Gastroesophageal sphincter (tissue), 4 donors: ENCODE data around the gene CPM. TPM values are rescaled to one million over a fixed set of nuclear protein-coding genes. Genes with fewer than 3 reads are reported as not detected.
"Not testable (repeated sequence)": the region's sequence is repeated elsewhere in the genome, so short reads cannot be mapped to it uniquely, and the experiment has no call there.

ENCODE experiments used
- ATAC-seq: fragments of 150-250 bp; one replicate; pipeline ENCODE4 v1.9.1; 2016; ENCODE audit warnings: mild to moderate bottlenecking, moderate library complexity
- H3K27ac ChIP-seq, 4 donors: fragments of 200-600 bp; sonication (generic) in 3 of 4; 1 replicate in 3 of 4; 2 replicates in 1 of 4; pipeline ENCODE4 v1.5.1; 2016 to 2019
- H3K27me3 ChIP-seq: fragments of 200-600 bp; sonication (generic); one replicate; pipeline ENCODE4 v1.5.1; 2019
- H3K36me3 ChIP-seq, 2 donors: fragments of 200-600 bp; sonication (generic); one replicate each; pipeline ENCODE4 v1.5.1; 2019; ENCODE audit warnings: control low read depth in 1 of 2
- H3K4me1 ChIP-seq, 3 donors: fragments of 200-600 bp; sonication (generic); 1 replicate in 2 of 3; 2 replicates in 1 of 3; pipeline ENCODE4 v1.5.1; 2016 to 2019; ENCODE audit warnings: control low read depth in 2 of 3
- H3K4me3 ChIP-seq, 2 donors: fragments of 200-600 bp; sonication (generic); one replicate each; pipeline ENCODE4 v1.5.1; 2019; ENCODE audit warnings: mild to moderate bottlenecking in 1 of 2, moderate library complexity in 1 of 2
- H3K9me3 ChIP-seq, 3 donors: fragments of 200-600 bp; sonication (generic); one replicate each; pipeline ENCODE4 v1.5.1; 2017 to 2019; ENCODE audit warnings: control low read depth in 2 of 3
- CTCF ChIP-seq, 4 experiments: fragments of 200-600 bp in 2 of 4; fragments of 450-650 bp in 2 of 4; sonication (generic) in 1 of 4; IDR thresholded peaks; one replicate each; pipeline ENCODE4 v1.5.1; 2017 to 2019; ENCODE audit warnings: antibody characterized with exemption in 4 of 4, mild to moderate bottlenecking in 2 of 4, moderate library complexity in 2 of 4
- EP300 ChIP-seq: sonication (generic); formaldehyde crosslinking; IDR thresholded peaks from one replicate; pipeline ENCODE4 v1.6.1; 2017; ENCODE audit warnings: antibody characterized with exemption, mild to moderate bottlenecking
- POLR2A ChIP-seq, 2 donors: fragments of 450-650 bp; IDR thresholded peaks; one replicate each; pipeline ENCODE4 v1.6.1; 2017; ENCODE audit warnings: antibody characterized with exemption in 2 of 2, mild to moderate bottlenecking in 2 of 2, moderate library complexity in 1 of 2
- POLR2AphosphoS5 ChIP-seq: sonication (generic); formaldehyde crosslinking; IDR thresholded peaks from one replicate; pipeline ENCODE4 v1.6.1; 2017; ENCODE audit warnings: antibody characterized with exemption
- WGBS, 2 donors: methylation state at CpG; one replicate each; pipeline ENCODE4 v1.1.5; 2018; ENCODE audit warnings: low coverage in 1 of 2; 5-methylcytosine and 5-hydroxymethylcytosine counted together
- total RNA-seq, 4 donors: library from RNA; depleted of rRNA; stranded (reverse); fragments of >200 nt; gene quantifications; one replicate each; pipeline ENCODE4 v1.1.0, GENCODE V29; 2016

Gene CPM
- total RNA-seq, 4 donors from 2014 or later: 24.9 to 57.3 (median 50.5) TPM

GRCh38 chr12:68806488-68807237 is 126.3 kb downstream of the CPM start:
- Histone ChIP-seq H3K4me1 (peaks cover 0 to 35% (median 0%) of the 10 kb centered on the region in 3 donors), H3K27ac (peak overlapping the region in 3 of 4 donors; percentile 98 to 100 (median 100)), H3K36me3 (peaks cover 0 to 19% of the 10 kb centered on the region in 2 donors), H3K27me3 (no peaks in the 10 kb centered on the region), H3K4me3 (peak overlapping the region in 1 of 2 donors; percentile 97), H3K9me3 (no peaks in the 10 kb centered on the region)
- TF ChIP-seq POLR2A (IDR thresholded peaks at IDR 0.05) (no peak), CTCF (IDR thresholded peaks at IDR 0.05) (no peak), POLR2AphosphoS5 (no peak), EP300 (no peak)
- 81 to 84% methylated on average over 14 to 18 of the region's 18 CpGs for WGBS, 2 donors
- ATAC-seq: no peak

GRCh38 chr12:68805592-68806120 is 127.3 kb downstream of the CPM start:
- Histone ChIP-seq H3K27me3 (no peaks in the 10 kb centered on the region), H3K9me3 (no peaks in the 10 kb centered on the region), H3K4me3 (no peak overlapping the region), H3K27ac (no peak overlapping the region), H3K4me1 (peaks cover 0 to 25% (median 0%) of the 10 kb centered on the region in 3 donors), H3K36me3 (peaks cover 0 to 12% of the 10 kb centered on the region in 2 donors)
- no peak for TF ChIP-seq POLR2A (IDR thresholded peaks at IDR 0.05)
- no peak for TF ChIP-seq POLR2AphosphoS5
- TF ChIP-seq EP300: no peak
- TF ChIP-seq CTCF (IDR thresholded peaks at IDR 0.05): no peak
- WGBS, 2 donors: 88 to 91% methylated on average over 5 to 7 of the region's 7 CpGs
- no peak for ATAC-seq

GRCh38 chr12:68804657-68805591 is 128.0 kb downstream of the CPM start:
- Histone ChIP-seq H3K27me3 (no peaks in the 10 kb centered on the region), H3K36me3 (peaks cover 0 to 5% of the 10 kb centered on the region in 2 donors), H3K4me1 (peaks cover 0 to 18% (median 0%) of the 10 kb centered on the region in 3 donors), H3K4me3 (no peak overlapping the region), H3K27ac (no peak overlapping the region), H3K9me3 (no peaks in the 10 kb centered on the region)
- no peak for ATAC-seq
- TF ChIP-seq POLR2AphosphoS5: no peak
- TF ChIP-seq CTCF (IDR thresholded peaks at IDR 0.05): no peak
- no peak for TF ChIP-seq EP300
- no peak for TF ChIP-seq POLR2A (IDR thresholded peaks at IDR 0.05)
- 83 to 92% methylated on average over 10 to 13 of the region's 32 CpGs for WGBS, 2 donors

DNA sequence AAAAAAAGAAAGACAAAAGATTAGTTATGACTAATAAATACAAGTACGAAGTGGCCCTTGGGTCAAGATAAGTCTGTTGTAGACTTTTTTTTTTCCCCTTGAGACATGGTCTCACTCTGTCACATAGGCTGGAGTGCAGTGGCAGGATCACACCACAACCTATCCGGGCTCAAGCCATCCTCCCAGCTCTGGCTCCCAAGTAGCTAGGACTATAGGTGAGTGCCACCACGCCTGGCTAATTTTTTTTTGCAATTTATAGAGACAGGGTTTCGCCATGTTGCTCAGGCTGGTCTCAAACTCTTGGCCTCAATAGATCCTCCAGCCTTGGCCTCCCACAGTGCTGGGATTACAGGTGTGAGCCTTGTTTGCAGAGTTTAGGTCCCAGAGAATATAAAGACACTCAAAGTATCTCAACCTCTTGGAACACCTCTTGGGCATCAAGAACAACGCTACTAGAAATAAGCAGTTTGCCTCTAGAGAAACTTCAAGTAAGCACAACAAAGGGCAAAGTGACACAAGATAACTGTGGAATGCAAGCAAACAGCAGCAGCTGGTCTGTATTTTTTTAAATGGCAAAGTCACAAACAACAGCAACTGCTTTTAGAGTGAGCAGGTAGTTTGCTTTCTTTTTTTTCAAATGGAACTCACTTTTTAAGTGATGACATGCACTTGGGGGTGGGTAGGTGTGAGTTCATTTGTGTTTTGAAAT is 128.9 kb downstream of the CPM start:
- 92 to 100% methylated on average over 2 to 5 of the region's 5 CpGs for WGBS, 2 donors
- no peak overlapping the region for H3K27ac ChIP-seq
- H3K27me3 ChIP-seq: no peaks in the 10 kb centered on the region
- ATAC-seq: no peak
- no peak overlapping the region for H3K4me3 ChIP-seq
- H3K36me3 ChIP-seq: no peaks in the 10 kb centered on the region
- TF ChIP-seq CTCF (IDR thresholded peaks at IDR 0.05) (no peak), EP300 (no peak), POLR2AphosphoS5 (no peak), POLR2A (IDR thresholded peaks at IDR 0.05) (no peak)
- no peaks in the 10 kb centered on the region for H3K9me3 ChIP-seq
- H3K4me1 ChIP-seq: peaks cover 0 to 9% (median 0%) of the 10 kb centered on the region in 3 donors

GRCh38 chr12:68802911-68803651 is 129.9 kb downstream of the CPM start:
- H3K4me1 ChIP-seq, H3K27ac ChIP-seq: not testable (repeated sequence)

DNA sequence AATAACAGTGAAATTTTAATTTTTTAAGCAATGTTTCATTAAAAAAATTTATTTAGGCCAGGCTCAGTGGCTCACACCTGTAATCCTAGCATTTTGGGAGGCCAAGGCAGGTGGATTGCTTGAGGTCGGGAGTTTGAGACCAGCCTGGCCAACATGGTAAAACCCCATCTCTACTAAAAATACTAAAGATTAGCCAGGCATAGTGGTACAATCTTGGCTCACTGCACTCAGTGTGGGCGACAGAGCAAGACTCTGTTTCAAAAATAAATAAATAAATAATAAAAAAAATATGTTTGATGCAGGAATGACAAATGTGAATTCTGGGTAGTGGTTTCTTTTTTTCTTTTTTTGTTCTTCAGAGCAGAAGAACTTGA is 130.6 kb downstream of the CPM start:
- not testable (repeated sequence) for H3K36me3 ChIP-seq, H3K27ac ChIP-seq, ATAC-seq, H3K9me3 ChIP-seq, H3K4me1 ChIP-seq, H3K4me3 ChIP-seq, H3K27me3 ChIP-seq
- WGBS, 2 donors: 74 to 85% methylated on average over 2 of the region's 2 CpGs

More at GRCh38 chr12:68802911-68803651, 129.9 kb downstream of the CPM start:
- not testable (repeated sequence) for H3K36me3 ChIP-seq, ATAC-seq, H3K9me3 ChIP-seq, H3K27me3 ChIP-seq, H3K4me3 ChIP-seq
- WGBS, 2 donors: 86 to 89% methylated on average over 7 to 18 of the region's 19 CpGs
